HepG2 (cell line): Measurements from ENCODE around the gene QTRT2. TPM values are rescaled to one million over a fixed set of nuclear protein-coding genes. Genes with fewer than 3 reads are reported as not detected.

Experiments
- GABPB1 ChIP-seq: IDR thresholded peaks from 2 replicates; pipeline ENCODE4 v1.6.1; 2016; ENCODE audit warnings: mild to moderate bottlenecking, missing genetic modification reagents, moderate library complexity, missing compliant biosample characterization
- SRSF9 ChIP-seq: fragments of 200-400 bp; formaldehyde crosslinking; IDR thresholded peaks from 2 replicates; pipeline ENCODE4 v1.6.1; 2018; ENCODE audit warnings: borderline replicate concordance, mild to moderate bottlenecking, low read depth, low read length; ENCODE audit not compliant: insufficient read depth, poor library complexity, severe bottlenecking
- TOPORS ChIP-seq: sonication (generic); formaldehyde crosslinking; IDR thresholded peaks from 2 replicates; pipeline ENCODE4 v1.8.0; 2023; ENCODE audit warnings: mild to moderate bottlenecking, missing genetic modification reagents
- ZNF230 ChIP-seq: sonication (generic); formaldehyde crosslinking; IDR thresholded peaks from 2 replicates; pipeline ENCODE4 v1.4.0; 2020; ENCODE audit warnings: mild to moderate bottlenecking, missing genetic modification reagents
- ZNF556 ChIP-seq: sonication (generic); formaldehyde crosslinking; IDR thresholded peaks from 2 replicates; pipeline ENCODE4 v1.4.0; 2020; ENCODE audit warnings: mild to moderate bottlenecking, missing genetic modification reagents, borderline replicate concordance
- ZNF660 ChIP-seq: sonication (generic); formaldehyde crosslinking; IDR thresholded peaks from 2 replicates; pipeline ENCODE4 v1.5.1; 2020; ENCODE audit warnings: mild to moderate bottlenecking, low read depth, missing genetic modification reagents, borderline replicate concordance
- polyA plus RNA-seq, 8 experiments: library from polyadenylated mRNA; depleted of rRNA in 3 of 8; stranded (reverse) in 7 of 8; unstranded in 1 of 8; fragments of >200 nt; fragmentation: Illumina TruSeq in 4 of 8; extraction: Trizol in 4 of 8; gene quantifications; 2 replicates each; pipeline versions ENCODE4 v1.2.1 to v1.2.3, GENCODE V29; 2011 to 2016; ENCODE audit warnings: low read depth in 4 of 8, missing spikeins in 1 of 8, mixed read lengths in 1 of 8; ENCODE audit not compliant: insufficient read depth in 1 of 8
- total RNA-seq, 5 experiments: library from RNA; depleted of rRNA; stranded (reverse); fragments of >200 nt; fragmentation: Illumina TruSeq; extraction: Trizol; gene quantifications; 2 replicates each; pipeline ENCODE4 v1.2.3, GENCODE V29; 2016; ENCODE audit warnings: low read depth in 1 of 5
- TF ChIP-seq, protein P1 (sequence below): sonication (generic); formaldehyde crosslinking; IDR thresholded peaks from 2 replicates; pipeline ENCODE4 v1.4.0; 2020; ENCODE audit warnings: missing genetic modification reagents, borderline replicate concordance
- TF ChIP-seq, protein P2 (sequence below): sonication (generic); formaldehyde crosslinking; IDR thresholded peaks from 2 replicates; pipeline ENCODE4 v1.8.1; 2023; ENCODE audit warnings: missing genetic modification reagents, mild to moderate bottlenecking, borderline replicate concordance
- TF ChIP-seq, protein P3 (sequence below), 2 experiments: sonication (generic) in 1 of 2; formaldehyde crosslinking in 1 of 2; IDR thresholded peaks; 2 replicates each; pipeline versions ENCODE4 v1.4.0 to v1.6.1; 2018 to 2020; ENCODE audit warnings: missing genetic modification reagents in 2 of 2, borderline replicate concordance in 1 of 2, low read depth in 1 of 2, mild to moderate bottlenecking in 1 of 2, missing biosample characterization in 1 of 2
- TF ChIP-seq, protein P4 (sequence below): sonication (generic); formaldehyde crosslinking; IDR thresholded peaks from 2 replicates; pipeline ENCODE4 v1.4.0; 2020; ENCODE audit warnings: missing genetic modification reagents
- TF ChIP-seq, protein P5 (sequence below): sonication (generic); formaldehyde crosslinking; IDR thresholded peaks from 2 replicates; pipeline ENCODE4 v1.5.0; 2020; ENCODE audit warnings: mild to moderate bottlenecking, missing genetic modification reagents, borderline replicate concordance

QTRT2 gene
- total and polyA plus RNA-seq, 2 of the 13 experiments (the other 11 are each of a cell fraction or from before 2014, with no cell fraction given), result 7.1 to 33.4 TPM

DNA sequence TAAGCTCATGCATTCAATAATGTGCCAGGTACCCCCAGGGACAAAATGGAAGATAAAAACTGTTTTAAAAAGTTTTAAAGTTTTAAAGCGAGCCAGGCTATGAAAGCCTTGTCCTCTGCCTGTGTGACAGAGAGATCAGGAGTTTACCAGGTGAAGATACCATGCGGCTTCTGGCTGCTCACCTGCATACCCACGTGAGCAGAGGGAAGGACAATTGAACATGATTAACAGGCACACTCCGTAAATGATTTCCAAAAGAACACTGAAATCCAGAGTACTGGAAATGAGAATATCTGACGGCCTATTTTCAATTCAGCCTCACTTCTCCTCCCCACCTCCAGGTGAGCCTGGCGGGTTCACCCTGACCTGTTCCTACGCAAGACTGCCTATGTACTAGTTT is 42.3 kb upstream of the QTRT2 start (continued):
- TF ChIP-seq, protein P1, sequence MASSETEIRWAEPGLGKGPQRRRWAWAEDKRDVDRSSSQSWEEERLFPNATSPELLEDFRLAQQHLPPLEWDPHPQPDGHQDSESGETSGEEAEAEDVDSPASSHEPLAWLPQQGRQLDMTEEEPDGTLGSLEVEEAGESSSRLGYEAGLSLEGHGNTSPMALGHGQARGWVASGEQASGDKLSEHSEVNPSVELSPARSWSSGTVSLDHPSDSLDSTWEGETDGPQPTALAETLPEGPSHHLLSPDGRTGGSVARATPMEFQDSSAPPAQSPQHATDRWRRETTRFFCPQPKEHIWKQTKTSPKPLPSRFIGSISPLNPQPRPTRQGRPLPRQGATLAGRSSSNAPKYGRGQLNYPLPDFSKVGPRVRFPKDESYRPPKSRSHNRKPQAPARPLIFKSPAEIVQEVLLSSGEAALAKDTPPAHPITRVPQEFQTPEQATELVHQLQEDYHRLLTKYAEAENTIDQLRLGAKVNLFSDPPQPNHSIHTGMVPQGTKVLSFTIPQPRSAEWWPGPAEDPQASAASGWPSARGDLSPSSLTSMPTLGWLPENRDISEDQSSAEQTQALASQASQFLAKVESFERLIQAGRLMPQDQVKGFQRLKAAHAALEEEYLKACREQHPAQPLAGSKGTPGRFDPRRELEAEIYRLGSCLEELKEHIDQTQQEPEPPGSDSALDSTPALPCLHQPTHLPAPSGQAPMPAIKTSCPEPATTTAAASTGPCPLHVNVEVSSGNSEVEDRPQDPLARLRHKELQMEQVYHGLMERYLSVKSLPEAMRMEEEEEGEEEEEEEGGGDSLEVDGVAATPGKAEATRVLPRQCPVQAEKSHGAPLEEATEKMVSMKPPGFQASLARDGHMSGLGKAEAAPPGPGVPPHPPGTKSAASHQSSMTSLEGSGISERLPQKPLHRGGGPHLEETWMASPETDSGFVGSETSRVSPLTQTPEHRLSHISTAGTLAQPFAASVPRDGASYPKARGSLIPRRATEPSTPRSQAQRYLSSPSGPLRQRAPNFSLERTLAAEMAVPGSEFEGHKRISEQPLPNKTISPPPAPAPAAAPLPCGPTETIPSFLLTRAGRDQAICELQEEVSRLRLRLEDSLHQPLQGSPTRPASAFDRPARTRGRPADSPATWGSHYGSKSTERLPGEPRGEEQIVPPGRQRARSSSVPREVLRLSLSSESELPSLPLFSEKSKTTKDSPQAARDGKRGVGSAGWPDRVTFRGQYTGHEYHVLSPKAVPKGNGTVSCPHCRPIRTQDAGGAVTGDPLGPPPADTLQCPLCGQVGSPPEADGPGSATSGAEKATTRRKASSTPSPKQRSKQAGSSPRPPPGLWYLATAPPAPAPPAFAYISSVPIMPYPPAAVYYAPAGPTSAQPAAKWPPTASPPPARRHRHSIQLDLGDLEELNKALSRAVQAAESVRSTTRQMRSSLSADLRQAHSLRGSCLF (CRISPR knock-in tag), result no peak
- TF ChIP-seq GABPB1, result no peak
- no peak for TF ChIP-seq ZNF660 (CRISPR knock-in tag)
- TF ChIP-seq ZNF556 (CRISPR knock-in tag), result no peak
- TF ChIP-seq, protein P2, sequence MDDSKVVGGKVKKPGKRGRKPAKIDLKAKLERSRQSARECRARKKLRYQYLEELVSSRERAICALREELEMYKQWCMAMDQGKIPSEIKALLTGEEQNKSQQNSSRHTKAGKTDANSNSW, result no peak
- no peak for TF ChIP-seq ZNF230 (CRISPR knock-in tag)
- no peak for TF ChIP-seq SRSF9
- TF ChIP-seq, protein P3, sequence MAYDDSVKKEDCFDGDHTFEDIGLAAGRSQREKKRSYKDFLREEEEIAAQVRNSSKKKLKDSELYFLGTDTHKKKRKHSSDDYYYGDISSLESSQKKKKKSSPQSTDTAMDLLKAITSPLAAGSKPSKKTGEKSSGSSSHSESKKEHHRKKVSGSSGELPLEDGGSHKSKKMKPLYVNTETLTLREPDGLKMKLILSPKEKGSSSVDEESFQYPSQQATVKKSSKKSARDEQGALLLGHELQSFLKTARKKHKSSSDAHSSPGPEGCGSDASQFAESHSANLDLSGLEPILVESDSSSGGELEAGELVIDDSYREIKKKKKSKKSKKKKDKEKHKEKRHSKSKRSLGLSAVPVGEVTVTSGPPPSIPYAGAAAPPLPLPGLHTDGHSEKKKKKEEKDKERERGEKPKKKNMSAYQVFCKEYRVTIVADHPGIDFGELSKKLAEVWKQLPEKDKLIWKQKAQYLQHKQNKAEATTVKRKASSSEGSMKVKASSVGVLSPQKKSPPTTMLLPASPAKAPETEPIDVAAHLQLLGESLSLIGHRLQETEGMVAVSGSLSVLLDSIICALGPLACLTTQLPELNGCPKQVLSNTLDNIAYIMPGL (CRISPR knock-in tag; IDR thresholded peaks at IDR 0.05; ENCODE audit: borderline replicate concordance in 1 of 2, low read depth in 1 of 2), result no peak
- TF ChIP-seq, protein P4, sequence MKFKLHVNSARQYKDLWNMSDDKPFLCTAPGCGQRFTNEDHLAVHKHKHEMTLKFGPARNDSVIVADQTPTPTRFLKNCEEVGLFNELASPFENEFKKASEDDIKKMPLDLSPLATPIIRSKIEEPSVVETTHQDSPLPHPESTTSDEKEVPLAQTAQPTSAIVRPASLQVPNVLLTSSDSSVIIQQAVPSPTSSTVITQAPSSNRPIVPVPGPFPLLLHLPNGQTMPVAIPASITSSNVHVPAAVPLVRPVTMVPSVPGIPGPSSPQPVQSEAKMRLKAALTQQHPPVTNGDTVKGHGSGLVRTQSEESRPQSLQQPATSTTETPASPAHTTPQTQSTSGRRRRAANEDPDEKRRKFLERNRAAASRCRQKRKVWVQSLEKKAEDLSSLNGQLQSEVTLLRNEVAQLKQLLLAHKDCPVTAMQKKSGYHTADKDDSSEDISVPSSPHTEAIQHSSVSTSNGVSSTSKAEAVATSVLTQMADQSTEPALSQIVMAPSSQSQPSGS, result no peak
- TF ChIP-seq, protein P5, sequence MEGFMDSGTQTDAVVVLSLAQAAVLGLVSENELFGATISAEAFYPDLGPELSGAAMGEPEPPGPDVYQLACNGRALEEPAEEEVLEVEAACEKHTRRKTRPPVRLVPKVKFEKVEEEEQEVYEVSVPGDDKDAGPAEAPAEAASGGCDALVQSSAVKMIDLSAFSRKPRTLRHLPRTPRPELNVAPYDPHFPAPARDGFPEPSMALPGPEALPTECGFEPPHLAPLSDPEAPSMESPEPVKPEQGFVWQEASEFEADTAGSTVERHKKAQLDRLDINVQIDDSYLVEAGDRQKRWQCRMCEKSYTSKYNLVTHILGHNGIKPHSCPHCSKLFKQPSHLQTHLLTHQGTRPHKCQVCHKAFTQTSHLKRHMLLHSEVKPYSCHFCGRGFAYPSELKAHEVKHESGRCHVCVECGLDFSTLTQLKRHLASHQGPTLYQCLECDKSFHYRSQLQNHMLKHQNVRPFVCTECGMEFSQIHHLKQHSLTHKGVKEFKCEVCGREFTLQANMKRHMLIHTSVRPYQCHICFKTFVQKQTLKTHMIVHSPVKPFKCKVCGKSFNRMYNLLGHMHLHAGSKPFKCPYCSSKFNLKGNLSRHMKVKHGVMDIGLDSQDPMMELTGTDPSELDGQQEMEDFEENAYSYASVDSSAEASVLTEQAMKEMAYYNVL (CRISPR knock-in tag), result no peak
- no peak for TF ChIP-seq TOPORS (CRISPR knock-in tag)
